Chondrocyte (in vitro differentiated cells): ENCODE results near the gene TMEM108. TPM values are rescaled to one million over a fixed set of nuclear protein-coding genes. Genes with fewer than 3 reads are reported as not detected.

Source experiments
- DNase-seq: peaks from one replicate; pipeline ENCODE4 v3.0.0; 2021; ENCODE audit warnings: mixed read lengths, low spot score
- H3K27ac Mint-ChIP-seq: one replicate; pipeline ENCODE4 v1.8.0; 2021; ENCODE audit warnings: mild to moderate bottlenecking, moderate library complexity, mixed read lengths; ENCODE audit not compliant: unreplicated experiment
- H3K27me3 Mint-ChIP-seq: 2 replicates; pipeline ENCODE4 v1.8.0; 2021; ENCODE audit warnings: low read depth, mixed read lengths
- H3K36me3 Mint-ChIP-seq: 2 replicates; pipeline ENCODE4 v1.8.0; 2021; ENCODE audit warnings: low read depth, mixed read lengths
- H3K4me1 Mint-ChIP-seq: 2 replicates; pipeline ENCODE4 v1.8.0; 2021; ENCODE audit warnings: low read depth, mild to moderate bottlenecking, mixed read lengths
- H3K4me3 Mint-ChIP-seq: one replicate; pipeline ENCODE4 v1.8.0; 2021; ENCODE audit warnings: mild to moderate bottlenecking, moderate library complexity, mixed read lengths; ENCODE audit not compliant: unreplicated experiment
- H3K9me3 Mint-ChIP-seq: 2 replicates; pipeline ENCODE4 v1.8.0; 2021; ENCODE audit warnings: low read depth, mixed read lengths
- total RNA-seq: library from RNA; stranded (reverse); gene quantifications from 3 replicates; pipeline ENCODE4 v1.2.1, GENCODE V29; 2021
- TF ChIP-seq, protein P1 (sequence below): fragments of 200-600 bp; sonication (generic); IDR thresholded peaks from 2 replicates; pipeline ENCODE4 v1.5.0; 2021; ENCODE audit warnings: antibody characterized with exemption, mild to moderate bottlenecking, moderate library complexity

The TMEM108 gene
- total RNA-seq, 1 donor from 2014 or later = 5.6 TPM

DNA sequence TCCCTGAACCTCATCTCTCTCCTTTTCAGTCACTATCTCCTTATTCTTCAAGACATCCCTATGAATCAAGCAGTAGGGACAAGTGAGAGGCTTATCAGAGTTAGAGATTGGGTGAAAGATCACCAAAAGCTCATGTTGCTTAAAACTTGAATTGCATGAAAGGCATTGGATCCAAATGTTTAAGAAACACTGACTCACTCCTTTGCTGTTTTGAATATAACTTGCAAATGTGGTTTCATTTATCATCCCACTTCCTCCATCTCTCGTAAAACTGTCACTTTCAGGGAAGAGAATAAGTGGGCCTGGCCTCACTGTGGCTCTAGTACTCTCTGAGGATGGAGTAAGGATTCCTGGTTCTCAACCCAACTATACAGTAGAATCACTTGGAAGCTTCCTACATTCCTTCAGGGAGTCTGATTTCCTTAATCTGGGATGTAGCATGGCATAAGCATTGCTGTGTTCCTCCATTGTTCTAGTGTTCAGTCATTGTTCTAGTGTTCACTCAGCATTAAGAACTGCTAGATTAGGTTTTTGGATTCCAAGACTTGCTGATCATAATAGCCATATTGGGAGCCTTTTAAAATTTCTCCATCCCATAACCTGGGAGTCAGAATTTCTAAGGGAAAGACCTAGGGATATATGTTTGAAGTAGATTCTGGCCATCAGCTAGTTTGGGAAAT lies 171.8 kb downstream of the TMEM108 start:
- Mint-ChIP-seq H3K4me1 (peaks cover 7% of the 10 kb centered on the region), H3K9me3 (peaks cover 9% of the 10 kb centered on the region), H3K4me3 (no peak overlapping the region), H3K36me3 (no peaks in the 10 kb centered on the region), H3K27ac (no peak overlapping the region), H3K27me3 (no peaks in the 10 kb centered on the region)
- TF ChIP-seq, protein P1, sequence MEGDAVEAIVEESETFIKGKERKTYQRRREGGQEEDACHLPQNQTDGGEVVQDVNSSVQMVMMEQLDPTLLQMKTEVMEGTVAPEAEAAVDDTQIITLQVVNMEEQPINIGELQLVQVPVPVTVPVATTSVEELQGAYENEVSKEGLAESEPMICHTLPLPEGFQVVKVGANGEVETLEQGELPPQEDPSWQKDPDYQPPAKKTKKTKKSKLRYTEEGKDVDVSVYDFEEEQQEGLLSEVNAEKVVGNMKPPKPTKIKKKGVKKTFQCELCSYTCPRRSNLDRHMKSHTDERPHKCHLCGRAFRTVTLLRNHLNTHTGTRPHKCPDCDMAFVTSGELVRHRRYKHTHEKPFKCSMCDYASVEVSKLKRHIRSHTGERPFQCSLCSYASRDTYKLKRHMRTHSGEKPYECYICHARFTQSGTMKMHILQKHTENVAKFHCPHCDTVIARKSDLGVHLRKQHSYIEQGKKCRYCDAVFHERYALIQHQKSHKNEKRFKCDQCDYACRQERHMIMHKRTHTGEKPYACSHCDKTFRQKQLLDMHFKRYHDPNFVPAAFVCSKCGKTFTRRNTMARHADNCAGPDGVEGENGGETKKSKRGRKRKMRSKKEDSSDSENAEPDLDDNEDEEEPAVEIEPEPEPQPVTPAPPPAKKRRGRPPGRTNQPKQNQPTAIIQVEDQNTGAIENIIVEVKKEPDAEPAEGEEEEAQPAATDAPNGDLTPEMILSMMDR = no peak
- DNase-seq = no peak

DNA sequence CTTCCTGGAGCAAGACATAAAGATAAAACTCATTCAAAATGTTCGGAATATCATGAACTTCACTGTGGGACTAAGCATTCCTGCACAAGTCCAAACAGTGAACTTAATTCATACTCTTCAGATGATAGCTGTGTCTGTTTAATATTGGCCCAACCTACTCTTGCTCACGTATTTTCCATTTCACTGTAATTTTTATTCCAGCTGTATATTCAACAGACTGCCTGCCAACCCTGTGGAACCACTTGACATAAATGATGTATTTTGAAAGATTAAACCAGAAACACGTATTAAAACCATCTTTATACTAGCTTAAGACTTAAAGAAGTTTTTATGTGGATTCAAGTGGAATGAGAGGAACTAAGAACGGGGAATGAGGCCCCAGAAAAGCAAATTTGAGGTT lies 172.5 kb downstream of the TMEM108 start:
- TF ChIP-seq, protein P1 = no peak
- H3K36me3 Mint-ChIP-seq = no peaks in the 10 kb centered on the region
- H3K4me3 Mint-ChIP-seq = no peak overlapping the region
- no peak overlapping the region for H3K27ac Mint-ChIP-seq
- no peak for DNase-seq
- H3K4me1 Mint-ChIP-seq = peaks cover 7% of the 10 kb centered on the region
- no peaks in the 10 kb centered on the region for H3K27me3 Mint-ChIP-seq
- peaks cover 3% of the 10 kb centered on the region for H3K9me3 Mint-ChIP-seq

DNA sequence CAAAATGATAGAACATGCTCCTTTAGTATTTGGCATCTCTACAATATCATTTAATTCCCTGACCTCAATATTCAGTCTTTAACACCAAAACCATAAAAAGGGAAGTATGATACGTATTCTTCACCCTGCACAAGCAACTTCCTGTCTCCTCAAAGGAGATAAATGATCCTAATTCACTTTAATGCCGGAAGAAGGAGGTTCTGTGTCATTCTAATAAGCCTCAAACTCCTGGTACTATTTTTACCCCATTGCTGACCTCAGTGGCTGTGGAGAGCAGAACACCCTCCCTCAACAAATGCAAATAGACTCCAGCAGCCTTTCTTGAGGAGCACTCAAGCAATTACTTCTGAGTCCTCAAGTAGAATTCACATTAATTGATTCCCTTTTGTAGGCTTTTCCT lies 173.3 kb downstream of the TMEM108 start:
- peaks cover under 1% of the 10 kb centered on the region for H3K9me3 Mint-ChIP-seq
- H3K36me3 Mint-ChIP-seq = no peaks in the 10 kb centered on the region
- no peaks in the 10 kb centered on the region for H3K27me3 Mint-ChIP-seq
- H3K27ac Mint-ChIP-seq = no peak overlapping the region
- TF ChIP-seq, protein P1 = no peak
- no peak overlapping the region for H3K4me3 Mint-ChIP-seq
- no peak for DNase-seq
- H3K4me1 Mint-ChIP-seq = peaks cover 7% of the 10 kb centered on the region

DNA sequence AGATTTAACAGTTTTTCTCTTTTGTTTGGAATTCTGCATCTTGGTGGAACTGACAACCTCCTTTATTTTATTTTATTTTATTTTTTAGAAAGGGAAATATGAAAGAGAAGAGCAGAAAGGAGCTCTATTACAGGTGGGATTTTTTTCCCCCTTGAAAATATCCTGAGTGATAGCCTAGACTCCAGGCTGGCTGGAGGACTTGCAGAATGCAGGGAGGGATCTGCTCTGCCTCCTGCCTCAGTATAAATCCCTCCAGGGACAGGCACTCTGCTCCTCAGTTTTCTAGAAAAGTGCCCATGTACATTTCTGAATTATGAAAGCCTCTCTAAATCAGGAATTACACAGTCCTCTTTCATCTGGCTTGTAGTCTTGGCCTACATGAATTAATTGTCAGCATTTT lies 173.7 kb downstream of the TMEM108 start:
- no peak overlapping the region for H3K27ac Mint-ChIP-seq
- peaks cover 7% of the 10 kb centered on the region for H3K4me1 Mint-ChIP-seq
- H3K36me3 Mint-ChIP-seq = no peaks in the 10 kb centered on the region
- DNase-seq = no peak
- peaks cover 4% of the 10 kb centered on the region for H3K9me3 Mint-ChIP-seq
- no peaks in the 10 kb centered on the region for H3K27me3 Mint-ChIP-seq
- TF ChIP-seq, protein P1 = no peak
- no peak overlapping the region for H3K4me3 Mint-ChIP-seq

DNA sequence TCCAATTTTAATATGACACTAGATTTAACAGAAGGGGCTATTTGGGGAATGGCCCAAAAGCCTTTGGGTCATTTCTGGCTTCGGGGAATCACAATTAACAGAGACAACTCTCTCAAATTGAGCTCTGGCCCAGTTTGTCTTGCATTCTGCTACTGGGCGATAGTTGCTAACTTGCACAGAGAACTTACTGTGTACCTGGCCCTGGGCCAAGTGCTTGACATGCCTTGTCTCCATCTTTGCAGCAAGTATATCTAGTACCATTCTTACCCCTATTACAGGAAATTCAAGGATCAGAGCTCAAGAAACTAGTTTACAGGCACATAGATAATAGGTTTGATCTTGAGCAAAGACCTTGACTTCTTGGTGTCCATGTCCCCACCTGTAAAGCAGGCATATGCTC lies 175.7 kb downstream of the TMEM108 start:
- TF ChIP-seq, protein P1 = no peak
- no peak overlapping the region for H3K4me3 Mint-ChIP-seq
- DNase-seq = no peak
- H3K27me3 Mint-ChIP-seq = no peaks in the 10 kb centered on the region
- H3K9me3 Mint-ChIP-seq = peaks cover 22% of the 10 kb centered on the region
- peaks cover 7% of the 10 kb centered on the region for H3K4me1 Mint-ChIP-seq
- H3K36me3 Mint-ChIP-seq = peaks cover 4% of the 10 kb centered on the region
- no peak overlapping the region for H3K27ac Mint-ChIP-seq
